Panc1 (cell line): ENCODE data around the gene FCN2. TPM values are rescaled to one million over a fixed set of nuclear protein-coding genes. Genes with fewer than 3 reads are reported as not detected.

Experiments
- ATAC-seq: fragments of 200-7000 bp; cut with Tn5 transposase; 2 replicates; pipeline ENCODE4 v1.9.1; 2020; ENCODE audit warnings: mild to moderate bottlenecking, moderate library complexity
- BruUV-seq: library from RNA; stranded (reverse); fragments of 400-500 nt; replicated peaks from 2 replicates; lab custom pipeline; 2021; lab: Mats Ljungman, UMichigan
- CTCF ChIA-PET: fragments of 300-600 bp; sonication (Branson Sonifier 250); formaldehyde crosslinking; loops from one replicate; lab custom pipeline; 2022; ENCODE audit warnings: antibody characterized with exemption; lab: Charles Lee
- POLR2A ChIA-PET: fragments of 300-600 bp; sonication (Branson Sonifier 250); formaldehyde crosslinking; loops from one replicate; lab custom pipeline; 2022; ENCODE audit warnings: antibody characterized with exemption; lab: Charles Lee
- DNase-seq: peaks from one replicate; pipeline ENCODE4 v3.0.0-alpha.2; 2010; ENCODE audit warnings: low read depth, low spot score
- H3K27ac ChIP-seq: 2 replicates; pipeline ENCODE4 v1.5.1; 2011; ENCODE audit warnings: mild to moderate bottlenecking, low read length, inconsistent platforms
- H3K27me3 ChIP-seq: fragments of 200-500 bp; sonication (Bioruptor generic); 2 replicates; pipeline ENCODE4 v1.6.0; 2014; ENCODE audit warnings: low read length, inconsistent platforms; ENCODE audit not compliant: control insufficient read depth, insufficient read depth
- H3K36me3 ChIP-seq: fragments of 200-500 bp; sonication (Bioruptor generic); 2 replicates; pipeline ENCODE4 v1.5.1; 2014; ENCODE audit warnings: inconsistent platforms, mild to moderate bottlenecking, low read length, moderate library complexity; ENCODE audit not compliant: control insufficient read depth, insufficient read depth
- H3K4me1 ChIP-seq: 2 replicates; pipeline ENCODE4 v1.5.1; 2011; ENCODE audit warnings: inconsistent platforms, mild to moderate bottlenecking, low read length, moderate library complexity; ENCODE audit not compliant: control insufficient read depth, insufficient read depth
- H3K4me3 ChIP-seq, 2 experiments: 2 replicates each; pipeline ENCODE4 v1.5.1; 2011 to 2012; ENCODE audit warnings: low read depth in 2 of 2, low read length in 2 of 2, mild to moderate bottlenecking in 2 of 2, inconsistent platforms in 1 of 2, moderate library complexity in 1 of 2
- H3K9me3 ChIP-seq: fragments of 200-500 bp; sonication (Bioruptor generic); 2 replicates; pipeline ENCODE4 v1.5.1; 2014; ENCODE audit warnings: low read depth, mild to moderate bottlenecking, inconsistent platforms, low read length, moderate library complexity; ENCODE audit not compliant: control insufficient read depth, insufficient read depth
- CTCF ChIP-seq: fragments of 450-650 bp; IDR thresholded peaks from 2 replicates; pipeline ENCODE4 v1.5.1; 2017; ENCODE audit warnings: mild to moderate bottlenecking
- POLR2AphosphoS5 ChIP-seq: IDR thresholded peaks from 2 replicates; pipeline ENCODE4 v1.6.1; 2012; ENCODE audit warnings: mild to moderate bottlenecking, low read depth, low read length, moderate library complexity
- REST ChIP-seq, 2 experiments: IDR thresholded peaks; 2 replicates each; pipeline ENCODE4 v1.6.1; 2011 to 2012; ENCODE audit warnings: low read depth in 2 of 2, control low read depth in 1 of 2, low read length in 1 of 2, mild to moderate bottlenecking in 1 of 2, moderate library complexity in 1 of 2; ENCODE audit not compliant: insufficient read depth in 1 of 2
- SIN3A ChIP-seq: IDR thresholded peaks from 2 replicates; pipeline ENCODE4 v1.6.1; 2012; ENCODE audit warnings: low read depth, mild to moderate bottlenecking, low read length, moderate library complexity, borderline replicate concordance; ENCODE audit not compliant: insufficient read depth
- TCF7L2 ChIP-seq: IDR thresholded peaks from 2 replicates; pipeline ENCODE4 v1.6.1; 2011; ENCODE audit warnings: mild to moderate bottlenecking, low read depth, low read length, inconsistent platforms
- in situ Hi-C: cut with HindIII; loops from 2 replicates; pipeline ENCODE4 v1.10.0; 2016; ENCODE audit warnings: low sequenced_read_pairs, low pct_unique_long_range_greater_than_20kb
- intact Hi-C: fragments of 100-400 bp; cut with micrococcal nuclease; formaldehyde crosslinking; loops from one replicate; pipeline ENCODE4 v1.10.0; 2022; ENCODE audit not compliant: unreplicated experiment
- total RNA-seq: library from RNA; stranded (reverse); gene quantifications from one replicate; pipeline ENCODE4 v1.2.1, GENCODE V29; 2021; ENCODE audit not compliant: unreplicated experiment

Gene FCN2
- total RNA-seq, 1 experiment from 2014 or later: not detected

GRCh38 chr9:134897584-134898170 is 17.1 kb downstream of the FCN2 start:
- no TSS peak for BruUV-seq
- in situ Hi-C loops (no loop called here), intact Hi-C loops (no loop called here)
- no peak for ATAC-seq
- ChIA-PET POLR2A (no interaction called here), CTCF (no interaction called here)
- TF ChIP-seq TCF7L2 (no peak), CTCF (no peak), SIN3A (no peak), POLR2AphosphoS5 (no peak), REST (IDR thresholded peaks at IDR 0.05; ENCODE audit: insufficient read depth in 1 of 2, low read depth in 2 of 2, low read length in 1 of 2) (no peak)
- Histone ChIP-seq H3K27me3 (no peaks in the 10 kb centered on the region; the same call in 1 of the 2 replicates), H3K36me3 (no peaks in the 10 kb centered on the region), H3K9me3 (no peaks in the 10 kb centered on the region), H3K27ac (no peak overlapping the region), H3K4me3 (no peak overlapping the region), H3K4me1 (no peaks in the 10 kb centered on the region)
- no peak for DNase-seq

GRCh38 chr9:134898319-134898718 is 17.7 kb downstream of the FCN2 start:
- intact Hi-C loops: no loop called here
- Histone ChIP-seq H3K27me3 (peaks cover 1% of the 10 kb centered on the region; the same call in 1 of the 2 replicates), H3K4me3 (no peak overlapping the region), H3K4me1 (no peaks in the 10 kb centered on the region), H3K36me3 (no peaks in the 10 kb centered on the region), H3K9me3 (no peaks in the 10 kb centered on the region), H3K27ac (no peak overlapping the region)
- no TSS peak for BruUV-seq
- in situ Hi-C loops: no loop called here
- DNase-seq (no peak), ATAC-seq (no peak)
- TF ChIP-seq CTCF: no peak
- no peak for TF ChIP-seq TCF7L2
- no peak for TF ChIP-seq REST (IDR thresholded peaks at IDR 0.05; ENCODE audit: insufficient read depth in 1 of 2, low read depth in 2 of 2, low read length in 1 of 2)
- no peak for TF ChIP-seq SIN3A
- TF ChIP-seq POLR2AphosphoS5: no peak
- POLR2A ChIA-PET: no interaction called here
- CTCF ChIA-PET: no interaction called here
